Keratinocyte (primary cell): ENCODE results near the gene MGME1.

Source experiments
- EZH2 ChIP-seq: IDR thresholded peaks from one replicate; pipeline ENCODE4 v1.6.1; 2012; ENCODE audit warnings: inconsistent platforms, mild to moderate bottlenecking, low read length, moderate library complexity
- TF ChIP-seq, protein P1 (sequence below), 3 experiments: IDR thresholded peaks in 1 of 3; conservative IDR thresholded peaks in 1 of 3; optimal IDR thresholded peaks in 1 of 3; 2 replicates in 2 of 3; 3 replicates in 1 of 3; pipeline versions ENCODE3 to v1.5.1; 2011; ENCODE audit warnings: low read length in 3 of 3, mild to moderate bottlenecking in 3 of 3, moderate library complexity in 2 of 3, control low read depth in 1 of 3, inconsistent platforms in 1 of 3; ENCODE audit not compliant: insufficient read depth in 2 of 3; ENCODE audit errors: extremely low read depth in 1 of 3

GRCh38 chr20:17944854-17945474 is 23.9 kb upstream of the MGME1 start:
- no peak for TF ChIP-seq EZH2
- TF ChIP-seq, protein P1, sequence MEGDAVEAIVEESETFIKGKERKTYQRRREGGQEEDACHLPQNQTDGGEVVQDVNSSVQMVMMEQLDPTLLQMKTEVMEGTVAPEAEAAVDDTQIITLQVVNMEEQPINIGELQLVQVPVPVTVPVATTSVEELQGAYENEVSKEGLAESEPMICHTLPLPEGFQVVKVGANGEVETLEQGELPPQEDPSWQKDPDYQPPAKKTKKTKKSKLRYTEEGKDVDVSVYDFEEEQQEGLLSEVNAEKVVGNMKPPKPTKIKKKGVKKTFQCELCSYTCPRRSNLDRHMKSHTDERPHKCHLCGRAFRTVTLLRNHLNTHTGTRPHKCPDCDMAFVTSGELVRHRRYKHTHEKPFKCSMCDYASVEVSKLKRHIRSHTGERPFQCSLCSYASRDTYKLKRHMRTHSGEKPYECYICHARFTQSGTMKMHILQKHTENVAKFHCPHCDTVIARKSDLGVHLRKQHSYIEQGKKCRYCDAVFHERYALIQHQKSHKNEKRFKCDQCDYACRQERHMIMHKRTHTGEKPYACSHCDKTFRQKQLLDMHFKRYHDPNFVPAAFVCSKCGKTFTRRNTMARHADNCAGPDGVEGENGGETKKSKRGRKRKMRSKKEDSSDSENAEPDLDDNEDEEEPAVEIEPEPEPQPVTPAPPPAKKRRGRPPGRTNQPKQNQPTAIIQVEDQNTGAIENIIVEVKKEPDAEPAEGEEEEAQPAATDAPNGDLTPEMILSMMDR (optimal IDR thresholded peaks at IDR 0.05 in 1 of 3, IDR thresholded peaks at IDR 0.05 in 1 of 3, conservative IDR thresholded peaks at IDR 0.05 in 1 of 3; ENCODE audit: extremely low read depth in 1 of 3, insufficient read depth in 2 of 3, low read length in 3 of 3) = no peak
